HL-60 (cell line): ENCODE measurements around the gene NFATC1.

Experiments
- CTCF ChIP-seq: IDR thresholded peaks from one replicate; pipeline ENCODE4 v1.5.1; 2011; ENCODE audit warnings: low read length, control low read depth, inconsistent platforms; ENCODE audit not compliant: insufficient read depth
- SPI1 ChIP-seq: IDR thresholded peaks from 2 replicates; pipeline ENCODE4 v1.6.1; 2012; ENCODE audit warnings: low read depth, mild to moderate bottlenecking, borderline replicate concordance

GRCh38 chr18:79470547-79470946 lies 74.8 kb downstream of the NFATC1 start:
- TF ChIP-seq SPI1: no peak
- no peak for TF ChIP-seq CTCF
